Neuronal stem cell (in vitro differentiated cells): ENCODE results near the gene TOP3B.

Source experiments
- DNase-seq: peaks from one replicate; pipeline ENCODE4 v3.0.0-alpha.2; 2013; ENCODE audit warnings: low spot score
- H2AFZ ChIP-seq: one replicate; pipeline ENCODE4 v1.6.1; 2013; ENCODE audit warnings: mild to moderate bottlenecking, low read length, inconsistent platforms
- H2AK5ac ChIP-seq: 2 replicates; pipeline ENCODE4 v1.6.1; 2013; ENCODE audit warnings: low read depth, mild to moderate bottlenecking, inconsistent platforms, low read length, moderate library complexity, mixed read lengths
- H2BK120ac ChIP-seq: 2 replicates; pipeline ENCODE4 v1.6.1; 2013; ENCODE audit warnings: low read depth, mild to moderate bottlenecking, inconsistent platforms, low read length, moderate library complexity, mixed read lengths
- H2BK12ac ChIP-seq: one replicate; pipeline ENCODE4 v1.6.1; 2013; ENCODE audit warnings: low read length, inconsistent platforms
- H2BK15ac ChIP-seq: 2 replicates; pipeline ENCODE4 v1.6.1; 2013; ENCODE audit warnings: mild to moderate bottlenecking, low read length, inconsistent platforms, mixed read lengths
- H2BK5ac ChIP-seq: one replicate; pipeline ENCODE4 v1.6.1; 2013; ENCODE audit warnings: inconsistent platforms, mild to moderate bottlenecking, low read length, moderate library complexity
- H3K14ac ChIP-seq: one replicate; pipeline ENCODE4 v1.6.1; 2013; ENCODE audit warnings: low read length, inconsistent platforms
- H3K18ac ChIP-seq: 2 replicates; pipeline ENCODE4 v1.6.1; 2013; ENCODE audit warnings: low read length, inconsistent platforms
- H3K23ac ChIP-seq: 2 replicates; pipeline ENCODE4 v1.6.1; 2013; ENCODE audit warnings: low read depth, mild to moderate bottlenecking, mixed read lengths, low read length, inconsistent platforms; ENCODE audit not compliant: poor library complexity
- H3K27ac ChIP-seq: replicated peaks from 3 replicates; pipeline ENCODE4 v1.5.1; 2013; ENCODE audit warnings: low read length, inconsistent platforms
- H3K27me3 ChIP-seq, 3 experiments: 2 replicates each; pipeline ENCODE4 v1.6.1; 2013; ENCODE audit warnings: low read length in 3 of 3, mild to moderate bottlenecking in 2 of 3, inconsistent platforms in 1 of 3, low read depth in 1 of 3, mixed read lengths in 1 of 3, moderate library complexity in 1 of 3; ENCODE audit not compliant: control insufficient read depth in 3 of 3, insufficient read depth in 3 of 3
- H3K36me3 ChIP-seq, 2 donors: replicated peaks in 1 of 2; 2 replicates each; pipeline ENCODE4 v1.6.1; 2013; ENCODE audit warnings: low read length in 2 of 2; ENCODE audit not compliant: control insufficient read depth in 2 of 2, insufficient read depth in 2 of 2
- H3K4ac ChIP-seq: 2 replicates; pipeline ENCODE4 v1.6.1; 2013; ENCODE audit warnings: inconsistent platforms, mild to moderate bottlenecking, low read length, moderate library complexity
- H3K4me1 ChIP-seq, 2 donors: 1 replicate in 1 of 2; 2 replicates in 1 of 2; pipeline ENCODE4 v1.6.1; 2013; ENCODE audit warnings: low read length in 2 of 2, low read depth in 1 of 2; ENCODE audit not compliant: control insufficient read depth in 2 of 2, insufficient read depth in 1 of 2
- H3K4me2 ChIP-seq: one replicate; pipeline ENCODE4 v1.6.1; 2013; ENCODE audit warnings: mild to moderate bottlenecking, low read length, inconsistent platforms; ENCODE audit not compliant: insufficient read depth, poor library complexity, severe bottlenecking
- H3K4me3 ChIP-seq, 2 donors: 2 replicates each; pipeline ENCODE4 v1.5.1; 2013; ENCODE audit warnings: low read length in 2 of 2, mild to moderate bottlenecking in 2 of 2, inconsistent platforms in 1 of 2, moderate library complexity in 1 of 2
- H3K79me1 ChIP-seq: one replicate; pipeline ENCODE4 v1.6.1; 2013; ENCODE audit warnings: low read depth, mild to moderate bottlenecking, inconsistent platforms, low read length, moderate library complexity
- H3K9ac ChIP-seq: one replicate; pipeline ENCODE4 v1.6.1; 2013; ENCODE audit warnings: mild to moderate bottlenecking, low read depth, low read length, inconsistent platforms; ENCODE audit not compliant: poor library complexity
- H3K9me3 ChIP-seq, 2 donors: replicated peaks in 1 of 2; 2 replicates each; pipeline versions ENCODE3 to v1.6.1; 2013; ENCODE audit warnings: low read length in 2 of 2, mild to moderate bottlenecking in 2 of 2, inconsistent platforms in 1 of 2, low read depth in 1 of 2, mixed read lengths in 1 of 2, moderate library complexity in 1 of 2; ENCODE audit not compliant: control insufficient read depth in 2 of 2, insufficient read depth in 1 of 2
- H4K8ac ChIP-seq: one replicate; pipeline ENCODE4 v1.6.1; 2013; ENCODE audit warnings: low read depth, mild to moderate bottlenecking, inconsistent platforms, low read length, moderate library complexity
- H4K91ac ChIP-seq: one replicate; pipeline ENCODE4 v1.6.1; 2013; ENCODE audit warnings: low read length, low read depth, mild to moderate bottlenecking, inconsistent platforms; ENCODE audit not compliant: poor library complexity
- WGBS, 2 donors: extraction: QIAGEN DNeasy Blood & Tissue Kit; methylation state at CpG; one replicate each; pipeline ENCODE4 v1.1.7; 2013; ENCODE audit warnings: missing lambda C conversion rate in 2 of 2, mixed read lengths in 1 of 2; ENCODE audit not compliant: insufficient read length in 2 of 2, insufficient replicate concordance in 1 of 2; ENCODE audit errors: extremely low coverage in 2 of 2; 5-methylcytosine and 5-hydroxymethylcytosine counted together

TOP3B gene

GRCh38 chr22:21961127-21961867, 21.3 kb downstream of the TOP3B start:
- no peak overlapping the region for H2AK5ac ChIP-seq
- no peak for DNase-seq
- peaks cover 0 to 3% of the 10 kb centered on the region in 2 donors for H3K9me3 ChIP-seq
- WGBS, 2 donors: no CpG with 5 or more reads among the region's 18 CpGs
- no peak overlapping the region for H2BK5ac ChIP-seq
- H4K91ac ChIP-seq: no peak overlapping the region
- no peak overlapping the region for H2BK120ac ChIP-seq
- no peak overlapping the region for H4K8ac ChIP-seq
- H3K4me2 ChIP-seq: no peak overlapping the region
- no peak overlapping the region for H2AFZ ChIP-seq
- no peak overlapping the region for H2BK12ac ChIP-seq
- no peak overlapping the region for H3K14ac ChIP-seq
- no peak overlapping the region for H3K4ac ChIP-seq
- H3K27me3 ChIP-seq: no peaks in the 10 kb centered on the region
- H3K36me3 ChIP-seq: peaks cover 61 to 82% of the 10 kb centered on the region in 2 donors
- H2BK15ac ChIP-seq: no peak overlapping the region
- no peak overlapping the region for H3K18ac ChIP-seq
- H3K9ac ChIP-seq: no peak overlapping the region
- no peak overlapping the region for H3K27ac ChIP-seq
- H3K79me1 ChIP-seq: peaks cover 2% of the 10 kb centered on the region
- no peaks in the 10 kb centered on the region for H3K4me1 ChIP-seq
- H3K23ac ChIP-seq: no peak overlapping the region
- H3K4me3 ChIP-seq: no peak overlapping the region

- H2BK120ac ChIP-seq: no peak overlapping the region
- no peak overlapping the region for H3K4me3 ChIP-seq
- no peak overlapping the region for H3K27ac ChIP-seq
- peaks cover 55 to 74% of the 10 kb centered on the region in 2 donors for H3K36me3 ChIP-seq
- H2BK15ac ChIP-seq: no peak overlapping the region
- no peak overlapping the region for H3K4ac ChIP-seq
- no peaks in the 10 kb centered on the region for H3K4me1 ChIP-seq
- peaks cover 0 to 3% of the 10 kb centered on the region in 2 donors for H3K9me3 ChIP-seq
- WGBS, 2 donors: no CpG with 5 or more reads among the region's 24 CpGs
- H2AFZ ChIP-seq: no peak overlapping the region
- H4K8ac ChIP-seq: peak overlapping the region; percentile 92
- H3K23ac ChIP-seq: peak overlapping the region; percentile 26
- H2BK5ac ChIP-seq: no peak overlapping the region
- H3K18ac ChIP-seq: peak overlapping the region; percentile 38
- H3K4me2 ChIP-seq: no peak overlapping the region
- no peak overlapping the region for H3K9ac ChIP-seq
- peaks cover 2% of the 10 kb centered on the region for H3K79me1 ChIP-seq
- no peaks in the 10 kb centered on the region for H3K27me3 ChIP-seq
- no peak overlapping the region for H2BK12ac ChIP-seq
- H2AK5ac ChIP-seq: no peak overlapping the region
- H3K14ac ChIP-seq: no peak overlapping the region
- DNase-seq: no peak
- no peak overlapping the region for H4K91ac ChIP-seq
Observed at GRCh38 chr22:21960200-21961126, 22.1 kb downstream of the TOP3B start.

DNA sequence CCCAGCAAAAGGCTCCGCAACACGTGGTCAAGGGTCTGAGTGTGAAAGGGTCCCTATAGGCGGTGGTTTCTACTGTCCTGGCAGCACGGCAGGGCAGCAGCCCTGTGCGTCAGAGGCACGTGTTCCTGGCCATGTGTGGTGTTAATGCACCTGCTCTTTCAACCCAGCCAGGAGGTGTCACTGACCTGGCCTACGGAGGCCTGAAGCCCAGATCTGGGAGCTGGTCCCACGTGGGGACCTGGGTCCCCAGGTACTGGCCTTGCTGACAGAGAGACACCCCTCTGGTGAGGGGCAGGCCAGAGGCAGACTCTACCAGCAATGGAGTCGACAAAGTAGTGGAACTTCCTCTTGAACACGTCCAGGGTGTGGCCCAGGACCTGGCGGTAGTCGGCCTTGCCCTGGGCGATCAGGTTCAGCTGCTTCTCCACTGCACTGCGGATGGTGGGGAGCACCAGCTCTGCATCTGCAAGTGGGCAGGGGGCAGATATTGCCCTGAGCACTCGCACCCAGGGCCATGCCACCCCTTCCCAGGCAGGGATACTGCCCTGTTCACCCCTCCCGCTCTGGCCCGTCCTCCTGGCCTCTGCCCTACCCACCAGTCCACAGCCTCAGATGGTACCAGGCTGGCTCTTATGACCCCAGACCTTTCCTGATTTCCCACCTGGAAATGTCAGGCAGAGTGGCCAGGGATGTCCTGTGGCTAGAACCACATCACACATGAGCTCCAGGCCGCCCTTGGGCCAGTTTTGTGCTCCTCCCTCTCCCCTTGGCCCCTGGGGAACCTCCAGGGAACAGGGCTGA, 23.1 kb downstream of the TOP3B start:
- H2AK5ac ChIP-seq: no peak overlapping the region
- H3K18ac ChIP-seq: no peak overlapping the region
- H4K8ac ChIP-seq: no peak overlapping the region
- peaks cover 2% of the 10 kb centered on the region for H3K79me1 ChIP-seq
- no peak overlapping the region for H2AFZ ChIP-seq
- H3K4ac ChIP-seq: no peak overlapping the region
- H3K4me1 ChIP-seq: no peaks in the 10 kb centered on the region
- no peak for DNase-seq
- H3K9ac ChIP-seq: no peak overlapping the region
- H3K4me2 ChIP-seq: no peak overlapping the region
- peak overlapping the region; percentile 40 for H3K23ac ChIP-seq
- no peak overlapping the region for H2BK120ac ChIP-seq
- no CpG with 5 or more reads among the region's 18 CpGs for whole genome bisulfite sequencing, 2 donors
- H3K27ac ChIP-seq: no peak overlapping the region
- H3K14ac ChIP-seq: no peak overlapping the region
- H3K4me3 ChIP-seq: no peak overlapping the region
- no peaks in the 10 kb centered on the region for H3K27me3 ChIP-seq
- H2BK5ac ChIP-seq: no peak overlapping the region
- peaks cover 47 to 64% of the 10 kb centered on the region in 2 donors for H3K36me3 ChIP-seq
- no peak overlapping the region for H2BK15ac ChIP-seq
- H2BK12ac ChIP-seq: no peak overlapping the region
- H4K91ac ChIP-seq: no peak overlapping the region
- H3K9me3 ChIP-seq: no peaks in the 10 kb centered on the region
